ENCODE measurements around the gene PDLIM7. TPM values are rescaled to one million over a fixed set of nuclear protein-coding genes. Genes with fewer than 3 reads are reported as not detected.
A peak's percentile ranks its signal among the peaks of the same experiment; 100 is the strongest.

Gene PDLIM7
- total and polyA plus RNA-seq, 2 of the 8 experiments (the other 6 are each of a cell fraction or from before 2014, with no cell fraction given): 67.3 to 94.2 TPM

DNA sequence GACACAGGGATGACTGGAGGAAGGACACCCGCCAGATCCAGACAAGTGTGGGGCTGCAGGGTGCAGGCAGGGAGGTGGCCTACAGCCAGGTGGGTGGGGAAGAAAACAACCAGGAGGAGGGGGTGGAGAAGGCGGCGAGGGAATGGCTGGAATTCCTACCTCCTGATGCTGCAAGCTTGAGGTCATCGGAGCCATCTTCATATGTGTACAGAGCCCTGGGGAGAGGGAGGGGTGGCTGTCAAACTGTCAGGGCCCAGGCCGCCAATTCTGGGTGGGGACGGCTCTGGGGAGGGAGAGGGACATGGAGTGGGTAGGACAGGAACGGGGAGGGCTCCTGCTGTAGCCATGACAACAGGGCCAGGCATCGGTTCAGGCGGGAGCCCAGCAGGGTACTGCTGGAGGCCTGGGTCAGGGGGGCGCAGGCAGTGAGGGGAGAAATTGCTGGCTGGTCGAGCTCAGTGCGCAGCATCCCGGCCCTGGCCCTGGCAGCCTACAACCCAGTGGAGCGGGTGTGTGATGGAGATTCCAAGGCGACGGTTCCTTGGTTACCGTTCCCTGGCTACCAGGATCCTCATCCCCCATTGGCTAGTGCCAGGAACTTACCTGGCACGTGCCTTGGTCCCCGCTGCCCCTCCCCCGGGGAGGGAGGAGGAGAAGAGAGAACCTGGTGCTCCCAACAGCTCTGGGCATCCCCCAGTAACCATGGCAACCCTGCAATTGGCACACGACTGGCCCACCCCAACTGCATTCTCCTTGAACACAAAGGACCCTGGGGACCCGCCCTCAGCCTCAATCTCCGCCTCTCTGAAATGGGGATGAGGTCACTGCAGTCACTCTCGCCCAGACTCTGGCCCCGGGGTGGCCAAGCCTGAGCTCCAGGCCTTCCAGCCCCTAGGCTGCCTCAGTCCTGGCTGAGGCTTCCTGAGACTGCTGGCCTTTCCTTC lies 28.4 kb downstream of the PDLIM7 start (continued):
- no peak for TF ChIP-seq RNF2 (IDR thresholded peaks at IDR 0.05; ENCODE audit: borderline replicate concordance, low read depth, low read length, missing control alignments, poor library complexity, severe bottlenecking)
- no peak for TF ChIP-seq JUN (IDR thresholded peaks at IDR 0.05; ENCODE audit: low read depth, low read length)
- no peak for TF ChIP-seq SIRT6 (IDR thresholded peaks at IDR 0.05; ENCODE audit: low read length)
- no peak for TF ChIP-seq TEAD4 (IDR thresholded peaks at IDR 0.05; ENCODE audit: low read depth, low read length)
- no peak for TF ChIP-seq CEBPB (IDR thresholded peaks at IDR 0.05; ENCODE audit: low read depth, low read length)
- TF ChIP-seq CHD1 (IDR thresholded peaks at IDR 0.05; ENCODE audit: low read depth, low read length): no peak
- peak; percentile 39; the same call in 1 of the 2 replicates for TF ChIP-seq TAF1 (IDR thresholded peaks at IDR 0.05; ENCODE audit: low read depth, low read length)
- TF ChIP-seq TCF12 (IDR thresholded peaks at IDR 0.05; ENCODE audit: low read depth, low read length): no peak
- no peak for TF ChIP-seq CBX5 (IDR thresholded peaks at IDR 0.05; ENCODE audit: low read depth, low read length)
- TF ChIP-seq, protein P1, sequence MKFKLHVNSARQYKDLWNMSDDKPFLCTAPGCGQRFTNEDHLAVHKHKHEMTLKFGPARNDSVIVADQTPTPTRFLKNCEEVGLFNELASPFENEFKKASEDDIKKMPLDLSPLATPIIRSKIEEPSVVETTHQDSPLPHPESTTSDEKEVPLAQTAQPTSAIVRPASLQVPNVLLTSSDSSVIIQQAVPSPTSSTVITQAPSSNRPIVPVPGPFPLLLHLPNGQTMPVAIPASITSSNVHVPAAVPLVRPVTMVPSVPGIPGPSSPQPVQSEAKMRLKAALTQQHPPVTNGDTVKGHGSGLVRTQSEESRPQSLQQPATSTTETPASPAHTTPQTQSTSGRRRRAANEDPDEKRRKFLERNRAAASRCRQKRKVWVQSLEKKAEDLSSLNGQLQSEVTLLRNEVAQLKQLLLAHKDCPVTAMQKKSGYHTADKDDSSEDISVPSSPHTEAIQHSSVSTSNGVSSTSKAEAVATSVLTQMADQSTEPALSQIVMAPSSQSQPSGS (IDR thresholded peaks at IDR 0.05; ENCODE audit: low read length): peak; percentile 80; the same call in 1 of the 2 replicates
- TF ChIP-seq HDAC6 (IDR thresholded peaks at IDR 0.05; ENCODE audit: low read depth, low read length): no peak
- TF ChIP-seq JUND (IDR thresholded peaks at IDR 0.05; ENCODE audit: low read length): peak; percentile 55; the same call in 1 of the 2 replicates
- no peak for TF ChIP-seq GABPA (IDR thresholded peaks at IDR 0.05; ENCODE audit: borderline replicate concordance, insufficient read depth, low read length)
- TF ChIP-seq SP4 (IDR thresholded peaks at IDR 0.05; ENCODE audit: low read length): no peak
- TF ChIP-seq BACH1 (IDR thresholded peaks at IDR 0.05; ENCODE audit: low read length): no peak
- peak in 1 of 2 experiments; percentile 78; a peak in 2 of 3 replicates for TF ChIP-seq POLR2A (IDR thresholded peaks at IDR 0.05; ENCODE audit: control extremely low read depth in 1 of 2, low read depth in 2 of 2, low read length in 2 of 2)
- no peak for TF ChIP-seq ASH2L (IDR thresholded peaks at IDR 0.05; ENCODE audit: low read length)
- TF ChIP-seq, protein P2, sequence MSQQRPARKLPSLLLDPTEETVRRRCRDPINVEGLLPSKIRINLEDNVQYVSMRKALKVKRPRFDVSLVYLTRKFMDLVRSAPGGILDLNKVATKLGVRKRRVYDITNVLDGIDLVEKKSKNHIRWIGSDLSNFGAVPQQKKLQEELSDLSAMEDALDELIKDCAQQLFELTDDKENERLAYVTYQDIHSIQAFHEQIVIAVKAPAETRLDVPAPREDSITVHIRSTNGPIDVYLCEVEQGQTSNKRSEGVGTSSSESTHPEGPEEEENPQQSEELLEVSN (IDR thresholded peaks at IDR 0.05): no peak

All from H1 (cell line).